Measurements from ENCODE around the gene PDCD6IP. TPM values are rescaled to one million over a fixed set of nuclear protein-coding genes. Genes with fewer than 3 reads are reported as not detected.

PDCD6IP gene
- total and polyA plus RNA-seq, 7 donors: 51.1 to 125 (median 97.6) TPM

DNA sequence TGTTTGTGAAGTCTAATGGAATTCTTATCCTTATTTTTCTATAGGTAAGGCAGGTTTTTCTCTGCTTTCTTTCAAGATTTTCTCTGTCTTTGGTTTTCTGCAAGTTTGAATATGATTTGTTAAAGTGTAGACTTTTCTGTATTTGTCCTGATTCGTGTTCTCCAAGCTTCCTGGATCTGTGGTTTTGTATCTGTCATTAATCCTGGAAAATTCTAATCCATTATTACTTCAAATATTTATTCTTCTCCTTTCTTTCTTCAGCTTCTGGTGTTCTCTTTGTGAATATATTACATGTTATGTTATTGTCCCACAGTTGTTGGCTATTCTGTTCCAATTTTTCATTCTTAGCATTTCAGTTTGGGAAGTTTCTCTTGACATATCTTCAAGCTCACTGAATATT is 76.4 kb downstream of the PDCD6IP start:
- no peak overlapping the region for H3K27ac ChIP-seq
- no peaks in the 10 kb centered on the region for H3K36me3 ChIP-seq
- 81 to 88% methylated on average over 1 of the region's 1 CpG for WGBS, 2 donors
- H3K9me3 ChIP-seq: no peaks in the 10 kb centered on the region
- H3K4me3 ChIP-seq: no peak overlapping the region
- no peaks in the 10 kb centered on the region for H3K27me3 ChIP-seq
- intact Hi-C loops (cut with DNase I): no loop called here
- H3K4me1 ChIP-seq: no peaks in the 10 kb centered on the region
- DNase-seq: no peak
- TF ChIP-seq POLR2A (IDR thresholded peaks at IDR 0.05) (no peak), CTCF (IDR thresholded peaks at IDR 0.05) (no peak), POLR2AphosphoS5 (IDR thresholded peaks at IDR 0.05) (no peak)

DNA sequence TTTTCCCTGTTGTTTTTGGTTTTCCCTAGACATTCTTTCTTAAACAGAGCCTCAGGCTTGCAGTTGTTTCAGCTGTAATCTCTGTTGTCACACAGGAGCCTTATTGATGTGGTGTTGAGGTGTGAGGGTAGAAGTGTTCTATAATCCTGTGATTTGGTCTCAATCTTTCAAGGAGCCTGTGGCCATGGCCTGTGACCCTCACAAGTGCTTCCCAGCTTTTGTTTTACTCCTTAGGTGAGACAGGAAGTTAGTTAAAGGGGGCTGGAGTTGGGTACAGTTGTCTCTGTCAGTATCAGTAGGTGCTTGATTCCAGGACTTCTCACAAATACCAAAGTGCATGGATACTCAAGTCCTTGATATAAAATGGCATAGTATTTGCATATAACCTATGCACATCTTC is 77.2 kb downstream of the PDCD6IP start:
- Histone ChIP-seq H3K27me3 (no peaks in the 10 kb centered on the region), H3K36me3 (no peaks in the 10 kb centered on the region), H3K4me3 (no peak overlapping the region), H3K4me1 (no peaks in the 10 kb centered on the region), H3K27ac (no peak overlapping the region), H3K9me3 (no peaks in the 10 kb centered on the region)
- TF ChIP-seq CTCF (IDR thresholded peaks at IDR 0.05): no peak
- TF ChIP-seq POLR2A (IDR thresholded peaks at IDR 0.05): no peak
- no peak for TF ChIP-seq EP300 (IDR thresholded peaks at IDR 0.05)
- no peak for TF ChIP-seq POLR2AphosphoS5 (IDR thresholded peaks at IDR 0.05)
- intact Hi-C loops (cut with DNase I): no loop called here
- no peak for DNase-seq

- DNase-seq: no peak
- no peak overlapping the region for H3K4me3 ChIP-seq
These were observed 78.8 kb downstream of the PDCD6IP start for GRCh38 chr3:33877187-33877586.

DNA sequence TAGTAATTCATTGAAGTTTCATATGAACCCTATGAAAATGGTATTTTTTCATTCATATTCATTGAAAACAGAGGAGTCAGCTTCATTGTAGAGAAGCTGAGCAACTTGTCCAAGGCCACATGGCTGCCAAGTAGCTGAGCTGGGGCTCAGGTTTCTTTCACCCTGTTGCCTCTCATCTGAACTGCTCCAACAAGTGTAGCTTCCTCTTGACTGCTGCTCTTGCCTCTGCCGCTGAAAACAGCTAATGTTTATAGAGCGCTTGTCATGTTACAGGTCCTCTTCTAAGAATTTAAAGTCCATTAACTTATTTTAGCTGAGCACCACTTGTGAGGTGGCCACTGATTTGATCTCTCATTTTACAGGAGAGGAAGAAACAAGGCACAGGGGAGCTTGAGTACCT is 81.1 kb downstream of the PDCD6IP start:
- no peak for DNase-seq
- Histone ChIP-seq H3K36me3 (no peaks in the 10 kb centered on the region), H3K4me3 (no peak overlapping the region), H3K4me1 (peaks cover 0 to 7% (median 6%) of the 10 kb centered on the region in 4 donors), H3K9me3 (no peaks in the 10 kb centered on the region), H3K27me3 (no peaks in the 10 kb centered on the region), H3K27ac (no peak overlapping the region)
- intact Hi-C loops (cut with DNase I): no loop called here
- 79% methylated on average over 2 of the region's 2 CpGs for WGBS, 2 donors
- TF ChIP-seq CTCF (IDR thresholded peaks at IDR 0.05): no peak
- TF ChIP-seq EP300 (IDR thresholded peaks at IDR 0.05): no peak
- no peak for TF ChIP-seq POLR2A (IDR thresholded peaks at IDR 0.05)
- TF ChIP-seq POLR2AphosphoS5 (IDR thresholded peaks at IDR 0.05): no peak

More at GRCh38 chr3:33877187-33877586, 78.8 kb downstream of the PDCD6IP start:
- no peaks in the 10 kb centered on the region for H3K4me1 ChIP-seq
- WGBS, 2 donors: 64 to 74% methylated on average over 3 of the region's 3 CpGs
- H3K36me3 ChIP-seq: no peaks in the 10 kb centered on the region
- intact Hi-C loops (cut with DNase I): no loop called here
- TF ChIP-seq CTCF (IDR thresholded peaks at IDR 0.05): no peak
- no peak for TF ChIP-seq POLR2A (IDR thresholded peaks at IDR 0.05)
- TF ChIP-seq EP300 (IDR thresholded peaks at IDR 0.05): no peak
- H3K9me3 ChIP-seq: no peaks in the 10 kb centered on the region
- no peaks in the 10 kb centered on the region for H3K27me3 ChIP-seq
- no peak overlapping the region for H3K27ac ChIP-seq
